Skeletal muscle satellite cell (primary cell): Measurements from ENCODE around the gene ITIH4.

Source experiments
- H3K27me3 ChIP-seq: 2 replicates; pipeline ENCODE4 v1.7.0; 2013; ENCODE audit warnings: low read length; ENCODE audit not compliant: control insufficient read depth, insufficient read depth
- H3K36me3 ChIP-seq: 2 replicates; pipeline ENCODE4 v1.7.0; 2013; ENCODE audit warnings: mild to moderate bottlenecking, control low read depth, low read length; ENCODE audit not compliant: insufficient read depth
- H3K4me1 ChIP-seq: 2 replicates; pipeline ENCODE4 v1.7.0; 2013; ENCODE audit warnings: low read length; ENCODE audit not compliant: control insufficient read depth, insufficient read depth
- H3K4me2 ChIP-seq: 2 replicates; pipeline ENCODE4 v1.7.0; 2013; ENCODE audit warnings: mild to moderate bottlenecking, low read length
- H3K4me3 ChIP-seq: 2 replicates; pipeline ENCODE4 v1.7.0; 2013; ENCODE audit warnings: low read length
- H3K9ac ChIP-seq: 2 replicates; pipeline ENCODE4 v1.7.0; 2013; ENCODE audit warnings: mild to moderate bottlenecking, low read depth, low read length, moderate library complexity
- H3K9me3 ChIP-seq: replicated peaks from 2 replicates; pipeline ENCODE4 v1.7.0; 2013; ENCODE audit warnings: mild to moderate bottlenecking, control low read depth, low read length

Gene ITIH4

DNA sequence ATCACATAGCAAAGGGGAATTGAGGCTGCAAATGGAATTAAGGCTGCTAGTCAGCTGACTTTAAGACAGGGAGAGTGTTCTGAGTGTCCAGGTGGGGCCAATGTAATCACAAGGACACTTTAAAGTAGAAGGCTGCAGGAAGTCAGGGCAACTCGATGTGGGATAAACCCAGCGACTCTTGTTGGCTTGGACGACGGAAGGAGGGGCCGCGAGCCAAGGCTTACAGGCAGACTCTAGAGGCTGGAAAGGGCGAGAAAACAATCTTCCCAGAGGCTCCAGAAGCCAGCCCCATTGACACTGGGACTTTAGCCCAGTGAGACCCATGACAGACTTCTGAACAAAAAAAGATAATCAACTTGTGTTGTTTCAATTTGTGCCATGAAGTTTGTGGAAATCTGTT is 17.3 kb upstream of the ITIH4 start:
- Histone ChIP-seq H3K36me3 (peaks cover 12% of the 10 kb centered on the region), H3K4me2 (no peak overlapping the region), H3K4me3 (no peak overlapping the region), H3K9ac (no peak overlapping the region), H3K9me3 (no peaks in the 10 kb centered on the region), H3K4me1 (peaks cover 19% of the 10 kb centered on the region), H3K27me3 (no peaks in the 10 kb centered on the region)

- H3K9ac ChIP-seq = no peak overlapping the region
- no peaks in the 10 kb centered on the region for H3K27me3 ChIP-seq
- no peak overlapping the region for H3K4me3 ChIP-seq
- H3K9me3 ChIP-seq = no peaks in the 10 kb centered on the region
- H3K36me3 ChIP-seq = peaks cover 12% of the 10 kb centered on the region
- peaks cover 19% of the 10 kb centered on the region for H3K4me1 ChIP-seq
- no peak overlapping the region for H3K4me2 ChIP-seq
Measured at GRCh38 chr3:52847241-52847640, 16.8 kb upstream of the ITIH4 start.

GRCh38 chr3:52846432-52846965 is 16.0 kb upstream of the ITIH4 start:
- H3K9ac ChIP-seq = no peak overlapping the region
- H3K4me1 ChIP-seq = peaks cover 20% of the 10 kb centered on the region
- no peaks in the 10 kb centered on the region for H3K9me3 ChIP-seq
- H3K36me3 ChIP-seq = peaks cover 7% of the 10 kb centered on the region
- H3K27me3 ChIP-seq = no peaks in the 10 kb centered on the region
- no peak overlapping the region for H3K4me2 ChIP-seq
- H3K4me3 ChIP-seq = no peak overlapping the region

DNA sequence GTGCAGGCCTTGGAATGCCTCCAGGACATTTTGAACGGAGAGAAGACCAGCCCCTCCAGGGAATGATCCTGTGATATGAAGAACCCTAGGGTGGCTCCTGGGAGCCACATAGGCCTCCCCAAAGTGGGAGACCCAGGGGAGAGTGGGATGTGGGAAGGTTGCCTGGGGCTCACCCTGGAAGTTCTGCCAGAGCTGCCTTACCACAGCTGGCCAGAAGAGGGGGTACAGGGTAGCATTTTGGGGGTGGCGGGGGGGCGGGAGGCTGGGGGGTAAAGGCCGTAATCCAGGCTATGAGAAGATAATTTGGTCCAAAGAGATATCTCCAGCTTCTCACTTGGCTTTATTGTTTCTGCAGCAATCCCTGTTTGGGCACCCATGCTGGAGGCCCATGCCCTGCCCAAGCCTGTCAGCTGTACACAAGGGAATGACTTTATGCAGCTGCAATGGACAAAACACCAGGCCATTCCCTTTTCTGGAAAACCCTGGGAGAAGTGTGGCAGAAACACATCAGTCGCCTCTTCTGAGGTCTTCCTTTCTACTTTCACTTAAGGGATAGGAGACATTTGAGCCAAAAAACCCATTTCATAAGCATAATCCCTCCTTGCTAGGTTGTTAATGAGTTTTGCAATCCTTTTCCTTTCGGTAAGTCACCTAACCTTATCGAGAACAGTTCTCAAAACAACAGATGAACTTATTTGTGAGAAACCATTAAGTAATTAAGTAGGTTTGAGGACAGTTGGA is 15.4 kb upstream of the ITIH4 start:
- Histone ChIP-seq H3K4me3 (no peak overlapping the region), H3K36me3 (peaks cover 7% of the 10 kb centered on the region)

DNA sequence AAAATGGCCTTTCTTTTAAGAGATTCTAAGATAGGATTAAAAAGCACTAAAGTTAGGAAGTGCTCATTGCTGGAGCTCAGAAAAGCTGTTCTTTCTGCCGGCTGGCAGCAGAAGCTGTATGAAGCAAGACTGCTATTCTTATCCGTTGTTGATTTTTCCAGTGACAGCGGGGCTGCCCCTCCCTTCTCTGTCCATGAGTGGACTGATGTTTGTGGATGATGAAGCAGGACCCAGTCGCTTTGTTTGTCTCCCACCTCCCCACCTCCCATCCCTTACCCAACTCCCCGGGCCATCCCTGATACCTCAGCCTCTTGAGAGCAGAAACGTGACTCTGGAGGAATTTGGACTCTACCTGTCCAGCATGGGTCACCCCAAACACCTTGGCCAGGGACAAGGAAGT is 14.7 kb upstream of the ITIH4 start:
- no peak overlapping the region for H3K4me2 ChIP-seq
- no peak overlapping the region for H3K4me3 ChIP-seq
- peaks cover 22% of the 10 kb centered on the region for H3K4me1 ChIP-seq
- peaks cover 7% of the 10 kb centered on the region for H3K36me3 ChIP-seq
- no peaks in the 10 kb centered on the region for H3K9me3 ChIP-seq
- H3K27me3 ChIP-seq = no peaks in the 10 kb centered on the region
- no peak overlapping the region for H3K9ac ChIP-seq

More for the DNA sequence above, 15.4 kb upstream of the ITIH4 start:
- peaks cover 22% of the 10 kb centered on the region for H3K4me1 ChIP-seq
- no peaks in the 10 kb centered on the region for H3K27me3 ChIP-seq
- H3K9ac ChIP-seq = no peak overlapping the region
- H3K4me2 ChIP-seq = no peak overlapping the region
- H3K9me3 ChIP-seq = no peaks in the 10 kb centered on the region

- H3K9ac ChIP-seq = no peak overlapping the region
- peaks cover 22% of the 10 kb centered on the region for H3K4me1 ChIP-seq
- H3K4me2 ChIP-seq = no peak overlapping the region
- no peak overlapping the region for H3K4me3 ChIP-seq
- peaks cover 7% of the 10 kb centered on the region for H3K36me3 ChIP-seq
- H3K27me3 ChIP-seq = no peaks in the 10 kb centered on the region
- no peaks in the 10 kb centered on the region for H3K9me3 ChIP-seq
Measured at GRCh38 chr3:52844290-52844975, 14.0 kb upstream of the ITIH4 start.

DNA sequence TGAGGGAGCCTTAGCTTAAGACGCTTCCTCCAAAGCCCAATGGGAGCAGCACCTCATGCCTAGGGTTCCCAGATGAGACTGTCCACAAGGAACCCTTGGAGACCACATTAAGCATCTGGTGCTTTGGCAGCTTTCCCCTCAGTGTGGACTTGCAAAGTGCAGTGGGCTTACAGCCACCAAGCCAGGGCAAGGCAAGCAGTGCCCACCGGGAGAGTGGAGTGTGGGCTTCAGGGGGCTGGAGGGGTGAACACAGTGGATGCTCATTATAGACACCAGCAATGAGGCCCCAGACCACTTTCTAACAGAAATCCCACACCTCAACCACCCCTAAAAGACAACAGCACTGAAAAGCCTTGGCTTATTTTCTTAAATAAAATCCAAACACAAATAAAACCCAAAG is 13.4 kb upstream of the ITIH4 start:
- peaks cover 19% of the 10 kb centered on the region for H3K4me1 ChIP-seq
- H3K9ac ChIP-seq = no peak overlapping the region
- peaks cover 7% of the 10 kb centered on the region for H3K36me3 ChIP-seq
- no peak overlapping the region for H3K4me2 ChIP-seq
- no peaks in the 10 kb centered on the region for H3K27me3 ChIP-seq
- no peak overlapping the region for H3K4me3 ChIP-seq
- H3K9me3 ChIP-seq = no peaks in the 10 kb centered on the region

DNA sequence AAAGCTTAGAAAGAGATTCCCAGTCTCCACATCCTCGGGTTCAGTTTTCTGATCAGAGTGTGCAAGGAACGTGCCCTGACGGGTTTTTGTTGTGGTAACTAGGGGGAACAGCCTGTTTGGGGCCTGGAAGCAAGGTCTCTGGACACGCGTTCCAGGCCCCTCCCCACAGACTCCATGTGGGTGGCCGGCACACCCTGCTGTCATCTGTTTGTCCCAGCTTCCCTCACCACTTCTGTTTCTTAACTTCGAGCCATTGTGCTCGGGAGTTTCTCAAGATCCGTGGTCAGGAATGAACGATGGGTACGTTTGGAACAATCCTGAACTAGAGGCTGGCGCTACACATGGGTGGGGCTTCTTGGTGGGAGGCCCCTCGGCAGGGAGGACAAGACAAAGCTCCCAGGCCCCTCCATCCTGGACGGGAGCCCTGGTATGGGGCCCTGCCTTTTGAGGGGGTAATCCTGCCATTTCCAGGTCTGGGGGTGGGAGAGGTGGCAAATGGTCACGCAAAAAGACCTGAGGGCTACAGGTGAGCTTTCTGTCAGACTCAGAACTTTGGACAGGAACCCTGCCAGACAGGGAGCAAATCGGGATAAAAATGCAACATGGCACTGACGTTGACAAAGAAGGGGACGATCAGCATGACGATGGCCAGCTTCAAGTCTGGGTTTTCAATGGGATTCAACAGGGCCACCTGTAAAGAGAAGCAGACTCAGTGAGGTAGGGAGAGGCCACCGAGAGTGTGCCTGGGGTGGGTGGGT is 12.8 kb upstream of the ITIH4 start:
- H3K4me1 ChIP-seq = peaks cover 14% of the 10 kb centered on the region

DNA sequence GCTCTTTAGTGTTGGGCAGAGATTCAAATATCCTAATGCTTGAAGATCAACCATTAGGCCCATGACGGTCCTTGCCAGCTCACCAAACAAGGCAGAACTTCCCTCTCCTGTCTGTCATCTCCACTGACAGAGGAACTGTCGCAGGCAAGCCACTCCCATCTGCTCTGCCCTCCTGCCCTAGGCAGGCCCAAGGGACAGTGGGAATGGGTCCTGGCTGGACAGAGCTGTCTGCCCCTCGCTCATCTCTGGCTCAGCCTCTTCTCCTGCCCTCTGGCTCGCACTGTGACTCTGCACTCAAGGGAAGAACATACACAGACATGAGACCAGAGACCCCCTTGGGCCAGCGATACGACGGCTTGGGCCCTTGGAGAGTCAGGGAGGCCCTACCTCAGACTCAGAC is 12.0 kb upstream of the ITIH4 start:
- H3K4me2 ChIP-seq = no peak overlapping the region
- H3K4me3 ChIP-seq = no peak overlapping the region
- H3K27me3 ChIP-seq = no peaks in the 10 kb centered on the region
- peaks cover 13% of the 10 kb centered on the region for H3K4me1 ChIP-seq
- H3K9ac ChIP-seq = no peak overlapping the region
- no peaks in the 10 kb centered on the region for H3K9me3 ChIP-seq
- H3K36me3 ChIP-seq = peaks cover 8% of the 10 kb centered on the region

More for the DNA sequence above, 12.8 kb upstream of the ITIH4 start:
- Histone ChIP-seq H3K36me3 (peaks cover 4% of the 10 kb centered on the region), H3K4me2 (no peak overlapping the region), H3K27me3 (no peaks in the 10 kb centered on the region), H3K9me3 (no peaks in the 10 kb centered on the region), H3K4me3 (no peak overlapping the region), H3K9ac (no peak overlapping the region)

- no peak overlapping the region for H3K9ac ChIP-seq
- H3K4me3 ChIP-seq = no peak overlapping the region
- no peaks in the 10 kb centered on the region for H3K27me3 ChIP-seq
- no peaks in the 10 kb centered on the region for H3K9me3 ChIP-seq
- peaks cover 4% of the 10 kb centered on the region for H3K36me3 ChIP-seq
- peaks cover 13% of the 10 kb centered on the region for H3K4me1 ChIP-seq
- no peak overlapping the region for H3K4me2 ChIP-seq
Measured at GRCh38 chr3:52841981-52842340, 11.5 kb upstream of the ITIH4 start.

DNA sequence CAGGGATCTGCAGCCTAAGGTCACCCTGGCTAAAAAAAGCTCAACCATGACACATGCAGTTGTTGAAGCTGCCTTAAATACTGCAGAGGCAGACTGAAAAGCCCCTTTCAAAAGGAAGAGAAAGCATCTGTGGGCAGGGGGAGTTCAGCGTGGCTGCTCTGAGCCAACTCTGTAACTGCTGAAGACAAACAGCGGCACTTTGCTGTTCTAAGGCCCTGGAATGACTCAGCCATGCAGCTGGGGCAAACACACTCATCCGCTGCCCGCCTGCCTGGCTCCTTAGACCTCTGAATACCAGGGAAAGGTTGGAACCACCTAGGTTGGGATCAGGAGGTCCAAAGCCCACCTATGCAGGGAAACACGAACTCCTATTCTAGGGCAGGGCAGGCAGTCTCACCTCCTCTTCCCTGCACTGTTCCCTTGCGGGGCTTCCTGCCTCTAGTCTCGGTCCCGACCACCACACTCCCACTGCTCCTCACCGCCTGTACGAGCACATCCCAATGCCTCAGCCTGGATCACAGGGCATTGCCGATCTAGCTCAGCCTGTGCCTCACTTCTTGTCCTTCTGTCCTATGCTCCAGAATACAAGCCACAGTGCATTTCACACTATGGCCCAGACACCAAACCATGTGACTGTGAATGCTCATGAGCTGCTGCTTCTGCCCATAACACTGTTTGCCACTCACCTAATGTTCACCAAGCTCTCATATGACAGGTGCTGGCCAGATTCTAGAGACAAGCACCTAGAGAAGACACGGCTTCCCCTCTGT is 10.9 kb upstream of the ITIH4 start:
- no peak overlapping the region for H3K9ac ChIP-seq
- peaks cover 4% of the 10 kb centered on the region for H3K36me3 ChIP-seq
- no peaks in the 10 kb centered on the region for H3K27me3 ChIP-seq
- H3K4me1 ChIP-seq = peaks cover 13% of the 10 kb centered on the region
- no peak overlapping the region for H3K4me3 ChIP-seq
- no peaks in the 10 kb centered on the region for H3K9me3 ChIP-seq
- no peak overlapping the region for H3K4me2 ChIP-seq
